ENCODE data around the gene PAQR8.

The PAQR8 gene

DNA sequence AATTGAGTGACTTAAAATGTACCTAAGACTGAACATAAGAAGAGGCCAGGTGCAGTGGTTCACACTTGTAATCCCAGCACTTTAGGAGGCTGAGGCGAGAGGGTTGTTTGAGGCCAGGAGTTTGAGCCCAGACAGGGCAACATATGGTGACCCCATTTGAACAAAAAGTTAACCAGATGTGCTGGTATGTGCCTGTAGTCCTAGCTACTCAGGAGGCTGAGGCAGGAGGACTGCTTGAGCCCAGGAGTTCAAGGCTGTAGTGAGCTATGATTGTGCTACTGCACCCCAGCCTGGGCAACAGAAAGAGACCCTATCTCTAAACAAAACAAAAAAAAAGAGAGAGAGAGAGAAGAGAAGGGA, 10.1 kb upstream of the PAQR8 start:
- DNase-seq = no peak

DNA sequence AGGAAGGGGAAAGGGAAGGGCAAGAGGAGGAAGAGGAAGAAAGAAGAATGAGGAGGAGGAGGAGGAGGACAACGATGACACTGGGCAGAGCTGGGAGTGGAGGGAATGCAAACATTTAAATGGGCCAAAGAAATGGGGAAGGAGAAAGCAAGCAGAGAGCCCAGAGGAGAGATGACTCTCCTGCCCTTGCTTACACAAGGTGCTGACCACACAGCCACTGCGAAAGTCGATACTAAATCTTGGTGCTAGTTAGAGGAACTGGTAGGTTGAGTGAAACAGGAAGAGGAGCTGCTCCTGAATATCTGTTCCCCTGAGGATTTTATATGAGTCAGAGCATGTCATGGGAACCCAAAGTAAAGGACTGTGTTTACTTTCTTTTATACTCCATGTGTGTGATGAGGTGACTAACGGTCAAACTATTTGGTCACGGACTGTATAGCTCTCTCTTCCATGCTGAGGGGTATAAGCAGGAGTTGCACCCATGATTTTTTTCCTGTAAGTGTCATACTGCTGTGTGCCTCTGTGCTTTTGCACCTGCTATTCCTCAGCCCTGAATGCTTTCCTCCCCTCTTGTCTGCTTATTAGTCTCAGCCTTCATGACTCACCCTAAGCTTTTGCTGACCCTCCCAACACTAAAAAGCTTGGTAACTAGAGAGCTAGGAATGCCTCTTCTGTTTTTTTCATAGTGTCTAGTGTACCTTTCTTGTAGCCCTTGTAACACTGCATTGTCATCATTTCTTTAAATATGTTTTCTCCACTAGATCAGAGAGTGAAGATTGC, 9.5 kb upstream of the PAQR8 start:
- DNase-seq = no peak

DNA sequence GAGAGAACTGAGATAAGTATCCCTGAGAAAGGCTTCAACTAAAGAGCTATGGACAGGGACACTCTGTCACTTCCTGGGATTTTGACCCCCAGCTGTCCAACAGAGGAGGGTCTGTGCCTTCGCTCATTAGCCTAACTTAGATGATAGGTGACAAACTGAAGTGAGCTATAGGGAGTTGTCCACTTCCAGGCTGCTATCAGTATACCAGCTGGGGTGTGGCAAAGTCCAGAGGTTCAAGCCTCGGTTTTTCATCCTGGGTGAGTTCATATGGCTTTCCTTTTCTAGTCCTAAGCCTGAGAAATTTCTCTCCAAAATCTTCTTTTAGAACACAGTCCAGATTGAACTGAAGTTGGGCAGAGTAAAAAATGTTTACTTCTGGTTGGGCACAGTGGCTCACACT, 5.9 kb upstream of the PAQR8 start:
- no peak for DNase-seq

DNA sequence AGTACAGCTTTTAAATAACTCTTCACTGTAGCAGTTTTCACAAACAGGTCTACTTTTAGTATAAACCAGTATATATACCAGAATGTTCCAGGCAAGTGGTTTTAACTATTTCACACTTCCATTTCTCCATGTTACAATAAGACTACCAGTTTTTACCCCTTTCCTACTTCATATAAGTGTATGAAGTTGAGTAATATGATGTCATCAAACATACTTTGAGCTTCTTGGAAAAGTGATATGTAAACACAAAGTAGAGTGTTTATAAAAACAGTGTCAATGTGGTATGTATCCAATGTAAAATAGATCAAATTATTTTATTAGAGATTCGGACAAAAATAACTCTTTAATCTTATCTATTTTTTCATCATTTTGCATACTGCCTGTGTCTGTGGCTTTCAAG, 2.5 kb upstream of the PAQR8 start:
- no peak for DNase-seq

DNA sequence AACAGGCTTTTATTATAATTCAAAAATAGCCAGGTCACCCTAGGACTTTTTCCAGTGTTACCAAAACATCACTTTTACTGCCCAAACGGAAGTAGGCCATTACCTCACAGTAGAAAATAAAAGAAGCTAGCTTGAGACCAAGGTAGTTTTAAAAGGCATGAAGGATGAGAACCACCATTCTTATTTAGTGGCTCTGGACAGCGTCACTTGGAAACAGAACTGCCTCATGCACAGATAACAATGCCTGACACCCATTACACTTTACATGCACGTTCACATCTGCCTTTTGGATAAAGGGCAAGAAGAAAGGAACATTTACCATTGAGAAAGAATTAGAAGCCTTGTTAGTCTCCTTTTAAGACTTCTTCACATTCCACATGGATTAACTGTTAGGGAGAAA, 1.9 kb upstream of the PAQR8 start:
- DNase-seq = no peak

DNA sequence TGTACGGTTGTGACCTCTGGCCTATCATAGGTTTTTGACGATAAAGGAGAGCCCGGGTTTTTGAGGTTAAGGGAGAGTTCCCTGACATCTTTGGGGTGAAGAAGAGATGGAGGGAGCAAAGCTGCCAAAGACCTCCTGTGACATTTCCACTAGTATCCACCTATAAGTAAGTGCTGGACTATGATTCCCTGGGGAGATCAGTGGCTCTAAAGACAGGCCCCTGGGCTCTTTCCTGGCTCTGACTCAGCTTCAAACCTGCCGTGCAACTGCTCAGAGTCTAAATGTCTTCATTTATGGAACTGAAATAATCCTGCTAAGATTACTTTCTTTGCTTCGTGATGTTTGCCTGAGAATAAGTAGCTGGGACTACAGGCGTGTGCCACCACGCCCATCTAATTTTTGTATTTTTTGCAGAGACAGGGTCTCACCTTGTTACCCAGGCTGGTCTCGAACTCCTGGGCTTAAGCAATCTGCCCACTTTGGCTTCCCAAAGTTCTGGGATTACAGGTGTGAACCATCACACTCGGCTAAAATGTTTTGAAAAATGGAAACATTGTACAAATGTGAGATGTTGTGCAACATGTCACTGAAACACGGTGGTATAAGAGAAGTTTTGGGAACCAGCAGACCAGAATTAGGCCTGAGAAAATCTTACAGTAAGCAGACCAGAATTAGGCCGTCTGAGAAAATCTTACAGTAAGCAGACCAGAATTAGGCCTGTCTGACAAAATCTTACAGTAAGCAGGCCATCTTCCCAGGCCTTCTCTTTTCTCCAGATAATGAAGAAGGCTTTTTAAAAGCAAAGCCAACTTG, 1.1 kb upstream of the PAQR8 start:
- no peak for DNase-seq

DNA sequence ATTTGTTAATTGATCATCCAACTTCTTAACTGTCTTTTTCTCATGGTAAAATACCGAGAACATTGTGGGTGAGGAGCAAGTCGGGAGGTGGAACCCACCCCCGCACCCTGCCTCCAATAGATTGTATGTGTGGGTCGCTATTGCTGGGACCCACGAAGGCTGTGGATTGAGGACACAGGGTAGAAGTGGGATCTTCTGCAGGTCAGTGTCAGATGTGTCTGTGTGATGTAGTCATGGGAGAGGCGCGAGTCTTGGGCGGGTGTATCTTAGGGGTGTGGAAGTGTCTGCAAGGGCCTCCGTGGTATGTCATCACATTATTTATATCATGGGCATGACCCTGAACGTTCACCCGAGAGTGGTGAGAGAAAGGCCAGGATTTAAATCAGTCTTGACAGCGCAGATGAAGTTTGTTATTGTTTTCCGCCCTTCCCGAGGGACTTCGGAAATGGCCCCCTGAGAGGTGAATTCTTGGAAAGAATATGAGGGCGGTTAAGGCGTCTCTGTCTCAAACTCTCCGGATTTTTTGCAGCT, 472 bp upstream of the PAQR8 start:
- DNase-seq = no peak

DNA sequence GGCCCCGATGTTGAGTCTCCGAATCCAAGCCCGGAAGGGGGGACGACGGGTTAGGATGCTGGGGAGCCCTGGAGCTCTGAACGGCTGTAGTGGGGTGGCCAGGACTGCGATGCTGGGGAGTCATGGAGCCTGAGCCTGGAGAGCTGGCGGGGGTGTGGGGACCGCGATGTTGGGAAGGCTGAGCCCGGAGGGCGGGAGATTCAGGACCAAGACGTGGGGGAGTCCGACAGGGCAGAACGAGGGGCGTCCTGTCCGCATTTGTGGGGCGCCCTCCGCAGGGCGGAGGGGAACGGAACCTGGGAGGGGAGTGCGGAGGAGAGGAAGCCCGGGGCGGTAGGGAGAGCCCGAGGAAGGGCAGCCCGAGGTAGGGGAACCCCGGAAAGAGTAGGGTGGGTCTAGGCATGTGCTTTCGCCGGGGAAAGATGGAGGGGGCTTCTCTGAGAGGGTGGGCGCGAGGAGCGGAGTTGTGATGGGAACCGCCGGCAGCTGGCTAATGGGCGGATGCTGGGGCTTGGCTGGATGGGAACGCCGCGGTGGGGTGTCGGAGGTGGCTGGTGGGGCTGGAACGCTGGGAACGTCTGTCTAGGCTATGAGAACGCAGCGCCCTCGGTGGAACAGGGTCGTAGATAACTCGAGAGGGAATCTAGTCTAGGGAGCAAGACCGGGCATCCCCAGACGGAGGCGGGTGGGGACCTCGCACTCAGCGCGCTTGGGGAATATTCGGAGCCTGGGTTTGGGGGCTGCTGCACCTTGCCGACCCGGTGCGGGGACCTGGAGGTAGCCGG, 684 bp downstream of the PAQR8 start:
- no peak for DNase-seq

DNA sequence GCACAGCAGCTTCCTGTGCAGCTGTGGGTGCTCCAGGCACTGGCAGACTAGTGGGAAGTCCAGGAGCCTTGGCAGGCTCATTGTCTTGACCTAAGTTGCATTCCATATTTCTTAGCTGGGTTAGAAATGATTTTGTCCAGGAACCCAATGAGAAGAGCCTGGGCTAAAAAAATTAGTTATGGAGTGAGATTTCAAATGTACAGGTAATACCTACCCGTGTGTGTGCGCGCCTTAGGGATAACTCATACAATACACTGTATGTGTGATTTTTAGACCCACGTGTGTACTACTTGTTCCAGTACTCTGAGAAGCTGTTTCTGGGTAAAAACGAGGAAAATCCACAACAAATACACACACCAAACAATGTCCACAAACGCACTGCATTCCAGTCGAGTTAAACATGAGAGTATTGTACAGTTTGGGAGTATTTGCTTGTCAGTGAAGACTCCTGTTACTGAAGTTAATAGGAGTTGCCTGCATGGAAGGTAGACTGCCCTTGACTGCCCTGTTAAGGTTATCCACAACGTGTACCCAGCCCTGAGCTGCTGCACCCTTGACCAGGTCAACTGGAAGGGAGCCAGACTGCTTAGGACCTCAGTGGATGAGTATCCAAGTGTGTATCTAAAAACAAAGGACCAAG, 1.4 kb downstream of the PAQR8 start:
- no peak for DNase-seq

DNA sequence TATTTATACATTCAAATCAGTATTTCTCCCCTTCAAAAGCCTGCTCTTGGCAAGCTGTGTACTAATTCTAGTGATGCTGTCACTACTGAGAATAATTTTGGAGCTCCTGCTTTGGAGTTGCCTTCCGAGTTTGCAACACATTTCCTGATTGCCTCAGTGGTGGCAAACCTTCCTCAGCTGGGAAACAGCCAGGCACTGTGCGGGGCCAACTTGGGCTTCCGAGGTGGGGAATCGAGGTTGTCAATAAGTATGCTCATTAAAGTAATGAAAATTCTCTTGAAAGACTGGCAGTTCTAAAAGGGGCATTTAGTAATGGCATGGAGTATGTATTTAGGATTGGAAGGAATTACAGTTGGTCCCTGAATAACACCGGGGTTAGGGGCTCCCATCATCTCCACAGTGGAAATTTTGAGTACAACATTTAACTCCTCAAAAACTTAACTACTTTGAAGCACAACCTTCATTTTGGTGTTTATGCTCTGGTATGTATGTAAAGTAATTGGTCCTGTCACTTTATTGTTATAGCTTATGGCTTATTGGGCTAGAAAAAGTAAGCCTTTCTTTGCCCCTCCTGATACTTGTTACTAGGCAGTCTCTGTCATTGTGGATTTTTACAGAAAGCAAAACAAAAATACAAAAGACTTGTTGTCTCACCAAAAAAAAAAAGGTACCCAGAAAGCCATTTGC, 2.7 kb downstream of the PAQR8 start:
- no peak for DNase-seq

DNA sequence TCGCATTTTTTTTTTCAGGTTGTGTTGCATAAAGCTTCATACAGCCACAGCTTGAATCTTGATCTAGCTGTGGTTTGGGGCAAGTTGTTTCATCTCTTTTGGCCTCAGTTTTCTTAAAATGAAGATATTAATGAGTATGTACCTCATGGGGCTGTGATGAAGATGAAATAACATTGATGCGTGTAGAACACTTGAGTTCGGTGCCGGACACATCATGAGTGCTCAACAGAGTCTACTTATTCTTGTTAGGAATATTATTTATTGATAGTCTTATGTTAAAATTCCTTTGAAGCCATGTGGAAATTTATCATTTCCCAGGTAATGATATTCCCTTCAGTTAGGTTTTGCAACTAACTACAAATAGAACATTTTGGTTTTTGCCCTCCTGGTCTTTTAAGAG, 3.4 kb downstream of the PAQR8 start:
- no peak for DNase-seq

DNA sequence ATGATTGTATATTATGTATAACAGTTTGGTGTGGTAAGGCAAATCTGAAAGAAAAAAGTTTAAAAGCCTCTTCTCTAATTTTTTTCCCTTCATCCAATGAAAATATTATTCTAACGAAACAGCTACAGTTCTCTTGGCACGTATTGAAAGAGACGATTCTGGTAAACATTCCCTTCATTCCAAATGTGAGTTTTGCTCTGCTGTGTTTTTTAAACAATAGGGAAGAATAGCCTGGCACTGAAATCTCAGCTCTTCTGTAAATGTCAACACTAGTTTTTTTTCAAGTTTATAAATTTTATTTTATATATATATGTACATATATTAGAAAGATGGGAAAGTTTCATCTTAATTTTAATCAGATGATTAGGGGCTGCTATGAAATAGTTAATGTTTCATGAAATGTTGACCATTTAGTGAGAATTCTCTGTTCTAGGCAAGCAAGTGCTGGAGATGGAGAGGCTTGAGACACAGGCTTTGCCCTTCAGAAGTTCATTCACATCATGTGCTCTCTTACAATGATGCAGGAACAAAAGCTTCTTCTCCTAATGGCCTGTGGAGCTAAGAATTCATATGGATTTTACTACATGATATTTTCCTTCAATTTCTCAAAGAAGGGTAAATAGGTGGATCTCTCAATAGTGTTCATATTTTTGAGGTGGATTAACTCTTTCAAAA, 4.1 kb downstream of the PAQR8 start:
- no peak for DNase-seq

DNA sequence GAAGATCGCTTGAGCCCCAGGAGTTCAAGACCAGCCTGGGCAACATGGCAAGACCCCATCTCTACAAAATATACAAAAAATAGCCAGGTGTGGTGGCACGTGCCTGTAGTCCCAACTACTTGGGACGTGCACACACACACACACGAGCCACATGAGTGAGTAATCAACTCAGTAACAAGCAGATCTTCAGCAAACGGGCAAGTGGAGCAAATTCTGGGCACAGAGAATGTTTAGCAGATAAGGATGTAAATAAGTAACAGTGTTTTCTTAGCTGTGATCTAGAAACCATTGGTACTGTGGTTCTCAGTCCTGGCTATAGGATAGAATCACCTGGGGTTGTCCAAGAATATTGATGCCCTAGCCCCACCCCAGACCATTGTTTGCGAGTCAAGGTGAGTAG, 6.1 kb downstream of the PAQR8 start:
- DNase-seq = no peak

DNA sequence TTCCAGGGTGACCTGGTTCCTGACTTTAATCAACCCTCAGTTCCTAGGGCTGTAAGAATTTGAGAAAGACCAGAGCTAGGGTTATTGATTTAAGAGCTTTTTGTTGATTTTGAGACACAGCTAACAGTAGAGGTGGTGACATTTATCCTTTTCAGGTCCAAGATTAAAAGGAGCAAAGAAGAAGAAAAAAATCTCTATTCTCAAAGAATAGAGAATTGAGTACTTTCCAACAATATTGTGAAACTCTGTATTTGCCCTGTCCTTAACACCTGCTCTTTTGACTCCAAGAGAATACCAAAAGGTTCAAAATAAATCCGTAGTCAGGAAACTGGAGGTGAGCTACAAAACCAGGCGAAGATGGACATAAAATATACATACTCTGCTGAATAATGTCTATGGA, 7.3 kb downstream of the PAQR8 start:
- DNase-seq = no peak

DNA sequence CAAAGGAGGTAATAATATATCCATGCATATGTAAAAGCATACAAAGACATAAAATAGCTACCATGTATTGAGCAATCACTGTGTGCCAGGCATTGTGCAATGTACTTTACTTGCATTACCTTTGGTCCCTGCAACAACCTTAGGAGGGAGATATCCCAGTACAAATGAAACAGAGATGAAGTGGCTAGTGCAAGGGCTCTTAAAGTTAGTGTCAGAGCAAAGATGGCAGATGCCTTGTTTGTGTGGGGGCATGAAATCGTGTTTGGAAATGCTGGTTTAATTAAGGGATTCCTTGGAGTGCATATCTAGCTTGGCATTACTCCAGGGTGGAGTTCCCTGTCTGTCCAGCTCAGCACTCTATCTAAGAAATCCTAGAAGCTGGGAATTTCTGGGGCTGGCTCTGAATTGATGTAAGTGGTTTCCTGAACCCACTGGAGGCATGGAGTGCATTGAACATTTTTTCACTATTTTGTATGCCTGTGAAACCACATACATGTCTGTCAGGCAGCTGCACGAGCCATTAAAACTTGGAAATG, 9.8 kb downstream of the PAQR8 start:
- DNase-seq = no peak

DNA sequence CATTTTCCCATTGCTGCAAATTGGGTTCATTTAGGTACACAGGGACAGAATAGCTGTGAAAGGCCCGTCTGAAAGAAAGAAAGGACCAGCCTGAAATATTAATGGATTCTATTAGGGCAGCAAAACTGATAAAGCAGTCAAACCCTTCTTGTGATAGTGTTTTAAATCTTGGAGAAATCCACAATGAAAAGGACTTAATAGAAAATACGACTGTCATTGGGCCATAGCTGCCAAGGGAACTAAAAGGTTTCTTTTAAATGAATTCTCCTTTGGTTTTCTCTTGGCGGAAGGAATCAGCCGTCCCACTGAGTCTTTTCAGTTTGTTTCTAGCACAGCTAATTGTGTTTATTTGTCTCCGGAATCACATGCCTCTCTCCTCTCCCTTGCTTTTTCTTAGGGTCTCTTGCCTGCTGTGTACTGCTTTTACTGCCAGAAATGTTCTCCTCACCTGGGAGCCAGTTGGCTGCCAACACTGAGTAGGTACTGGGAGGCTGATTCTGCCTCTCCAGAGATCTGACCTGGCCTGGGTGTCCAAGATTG, 11.3 kb downstream of the PAQR8 start:
- no peak for DNase-seq

DNA sequence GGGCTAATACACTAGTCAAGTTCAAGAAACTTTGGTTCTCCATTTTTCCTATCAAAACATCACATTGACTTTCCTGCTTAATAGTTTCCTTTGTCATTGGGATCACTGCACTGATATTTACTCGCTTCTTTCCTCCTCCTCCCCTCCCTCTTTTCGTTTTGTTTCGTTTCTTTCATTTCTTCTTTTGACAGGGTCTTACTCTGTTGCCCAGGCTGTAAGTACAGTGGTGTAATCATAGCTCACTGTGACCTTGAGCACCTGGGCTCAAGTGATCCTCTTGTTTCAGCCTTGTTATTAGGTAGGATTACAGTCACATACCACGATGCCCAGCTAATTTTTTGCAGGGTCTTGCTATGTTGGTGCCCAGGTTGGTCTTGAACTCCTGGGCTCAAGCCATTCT, 12.3 kb downstream of the PAQR8 start:
- DNase-seq = no peak

DNA sequence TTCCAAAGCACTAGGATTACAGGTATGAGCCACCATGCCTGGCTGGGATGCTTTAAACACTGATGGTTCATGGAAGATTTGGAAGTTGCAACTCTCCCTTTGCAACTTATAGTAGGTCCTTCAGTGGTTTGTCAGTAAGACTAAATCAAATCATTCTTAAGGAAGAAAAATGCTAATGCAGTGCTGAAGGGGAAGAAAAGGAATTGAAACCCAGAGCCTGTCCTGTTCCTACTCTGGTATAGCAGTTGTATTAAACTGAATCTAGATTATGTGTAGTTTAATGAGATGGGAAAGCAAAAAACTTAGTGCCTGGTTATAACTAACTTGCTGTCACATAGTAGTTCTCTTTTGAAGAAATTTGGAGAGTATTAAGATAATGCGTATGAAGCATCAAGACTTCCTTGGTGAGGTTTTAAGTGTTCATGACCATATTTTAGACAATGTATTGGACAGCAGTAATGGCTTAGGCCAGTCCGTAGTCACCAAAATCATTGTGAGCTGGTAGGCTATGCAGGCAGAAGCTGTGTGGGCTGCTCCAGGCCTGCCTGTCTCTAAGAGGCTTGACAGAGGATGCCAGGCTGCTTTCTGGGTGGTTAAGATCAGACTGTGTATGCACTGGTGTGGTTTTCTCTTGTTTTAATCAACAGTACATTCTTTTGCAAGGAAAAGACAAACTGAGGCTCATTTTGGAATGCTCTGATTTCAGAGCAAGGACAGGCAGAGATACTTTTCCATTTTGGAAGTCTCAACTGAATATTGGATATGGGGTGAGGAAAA, 14.0 kb downstream of the PAQR8 start:
- no peak for DNase-seq

DNA sequence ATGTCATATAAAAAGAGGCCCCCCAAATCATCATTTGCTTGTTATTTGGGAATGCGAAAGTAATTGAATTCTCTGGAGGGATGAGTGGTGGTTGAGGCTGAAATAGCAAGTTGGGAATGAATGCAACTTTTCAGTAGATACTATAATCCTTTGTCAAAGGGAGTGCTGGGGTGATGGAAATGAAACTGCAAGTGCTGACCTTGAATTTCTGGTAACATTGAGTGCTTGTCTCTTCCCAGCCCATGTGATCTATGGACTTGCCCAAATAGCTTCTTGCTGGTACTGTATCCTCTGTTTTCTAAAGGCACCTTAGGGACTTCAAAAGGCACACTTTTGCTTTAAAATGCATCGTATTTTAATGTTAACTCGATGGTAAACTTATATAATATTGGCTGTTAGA, 14.8 kb downstream of the PAQR8 start:
- no peak for DNase-seq

DNA sequence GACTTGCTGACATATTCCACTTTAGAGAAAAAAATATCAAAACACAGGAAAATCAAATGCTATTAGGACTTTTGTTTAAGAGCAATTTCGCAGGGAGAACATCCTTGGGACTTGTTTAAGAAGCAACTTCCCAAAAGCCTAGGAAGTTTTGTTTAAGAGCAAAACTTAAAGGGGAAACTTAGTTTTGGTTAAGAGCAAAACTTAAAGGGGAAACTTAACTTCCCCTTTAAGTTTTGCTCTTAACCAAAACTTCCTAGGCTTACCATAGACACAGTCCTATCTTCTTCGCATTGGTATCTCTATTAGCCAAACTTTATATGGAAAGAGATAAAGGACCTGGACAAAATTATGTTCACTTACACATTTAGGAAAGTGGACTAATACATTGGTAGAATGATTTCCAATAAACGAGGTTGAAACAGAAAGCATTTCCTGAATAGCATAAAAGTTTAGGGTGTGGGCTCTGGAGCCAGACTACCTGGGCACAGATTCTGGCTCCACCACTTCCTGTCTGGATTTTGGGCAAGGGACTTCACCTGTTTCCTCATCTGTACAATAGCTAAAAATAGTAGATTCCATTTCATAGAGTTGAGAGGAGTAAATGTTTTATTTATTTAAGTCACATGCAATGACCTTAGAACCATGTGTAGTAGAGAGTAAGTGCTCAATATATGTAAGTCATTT, 15.7 kb downstream of the PAQR8 start:
- no peak for DNase-seq
